Sigmoid colon (tissue), 4 donors: ENCODE data around the gene NHSL2.

Source experiments
- EP300 ChIP-seq, 4 donors: sonication (generic); formaldehyde crosslinking; IDR thresholded peaks; one replicate each; pipeline ENCODE4 v1.6.1; 2017; ENCODE audit warnings: antibody characterized with exemption in 4 of 4
- POLR2A ChIP-seq, 2 donors: fragments of 450-650 bp; IDR thresholded peaks; one replicate each; pipeline ENCODE4 v1.6.1; 2016; ENCODE audit warnings: antibody characterized with exemption in 2 of 2, mild to moderate bottlenecking in 2 of 2, moderate library complexity in 2 of 2
- POLR2AphosphoS5 ChIP-seq, 4 donors: sonication (generic); formaldehyde crosslinking; IDR thresholded peaks; one replicate each; pipeline ENCODE4 v1.6.1; 2017; ENCODE audit warnings: antibody characterized with exemption in 4 of 4
- TF ChIP-seq, protein P1 (sequence below), 4 experiments: fragments of 450-650 bp in 3 of 4; fragments of 200-600 bp in 1 of 4; IDR thresholded peaks; one replicate each; pipeline ENCODE4 v1.5.1; 2016 to 2019; ENCODE audit warnings: antibody characterized with exemption in 4 of 4, mild to moderate bottlenecking in 3 of 4, moderate library complexity in 2 of 4

- TF ChIP-seq, protein P1, sequence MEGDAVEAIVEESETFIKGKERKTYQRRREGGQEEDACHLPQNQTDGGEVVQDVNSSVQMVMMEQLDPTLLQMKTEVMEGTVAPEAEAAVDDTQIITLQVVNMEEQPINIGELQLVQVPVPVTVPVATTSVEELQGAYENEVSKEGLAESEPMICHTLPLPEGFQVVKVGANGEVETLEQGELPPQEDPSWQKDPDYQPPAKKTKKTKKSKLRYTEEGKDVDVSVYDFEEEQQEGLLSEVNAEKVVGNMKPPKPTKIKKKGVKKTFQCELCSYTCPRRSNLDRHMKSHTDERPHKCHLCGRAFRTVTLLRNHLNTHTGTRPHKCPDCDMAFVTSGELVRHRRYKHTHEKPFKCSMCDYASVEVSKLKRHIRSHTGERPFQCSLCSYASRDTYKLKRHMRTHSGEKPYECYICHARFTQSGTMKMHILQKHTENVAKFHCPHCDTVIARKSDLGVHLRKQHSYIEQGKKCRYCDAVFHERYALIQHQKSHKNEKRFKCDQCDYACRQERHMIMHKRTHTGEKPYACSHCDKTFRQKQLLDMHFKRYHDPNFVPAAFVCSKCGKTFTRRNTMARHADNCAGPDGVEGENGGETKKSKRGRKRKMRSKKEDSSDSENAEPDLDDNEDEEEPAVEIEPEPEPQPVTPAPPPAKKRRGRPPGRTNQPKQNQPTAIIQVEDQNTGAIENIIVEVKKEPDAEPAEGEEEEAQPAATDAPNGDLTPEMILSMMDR (IDR thresholded peaks at IDR 0.05) = no peak
- no peak for TF ChIP-seq POLR2A (IDR thresholded peaks at IDR 0.05)
- TF ChIP-seq EP300 (IDR thresholded peaks at IDR 0.05) = no peak
- TF ChIP-seq POLR2AphosphoS5 (IDR thresholded peaks at IDR 0.05) = no peak
These were observed 43.8 kb downstream of the NHSL2 start for GRCh38 chrX:71954458-71954857.
